Right lobe of liver (tissue), 6 donors: ENCODE measurements around the gene MAPT. TPM values are rescaled to one million over a fixed set of nuclear protein-coding genes. Genes with fewer than 3 reads are reported as not detected.
"Not testable (repeated sequence)": the region's sequence is repeated elsewhere in the genome, so short reads cannot be mapped to it uniquely, and the experiment has no call there.

Experiments
- ATAC-seq, 4 donors: fragments of 200-7000 bp; cut with Tn5 transposase; one replicate each; pipeline ENCODE4 v1.9.1; 2020; ENCODE audit warnings: mild to moderate bottlenecking in 4 of 4, moderate library complexity in 4 of 4
- DNase-seq, 3 donors: peaks; one replicate each; pipeline ENCODE4 v3.0.0-alpha.2; 2020
- H3K27ac ChIP-seq, 3 donors: fragments of 200-600 bp; one replicate each; pipeline ENCODE4 v1.8.0; 2022
- H3K27me3 ChIP-seq, 2 donors: fragments of 200-600 bp; one replicate each; pipeline ENCODE4 v1.8.0; 2022
- H3K36me3 ChIP-seq, 4 donors: fragments of 200-600 bp; sonication (generic) in 1 of 4; one replicate each; pipeline versions ENCODE4 v1.5.1 to v1.8.0; 2017 to 2022; ENCODE audit warnings: control low read depth in 1 of 4
- H3K4me1 ChIP-seq, 4 donors: fragments of 200-600 bp; sonication (generic) in 1 of 4; one replicate each; pipeline versions ENCODE4 v1.5.1 to v1.8.0; 2017 to 2022; ENCODE audit warnings: control low read depth in 1 of 4
- H3K4me3 ChIP-seq, 3 donors: fragments of 200-600 bp; one replicate each; pipeline ENCODE4 v1.8.0; 2022
- H3K9me3 ChIP-seq, 4 donors: fragments of 200-600 bp; sonication (generic) in 1 of 4; one replicate each; pipeline versions ENCODE4 v1.5.1 to v1.8.0; 2017 to 2022; ENCODE audit warnings: control low read depth in 1 of 4
- CTCF ChIP-seq, 4 donors: fragments of 200-600 bp in 3 of 4; fragments of 450-650 bp in 1 of 4; IDR thresholded peaks; one replicate each; pipeline versions ENCODE4 v1.5.1 to v1.8.0; 2016 to 2022; ENCODE audit warnings: antibody characterized with exemption in 4 of 4, mild to moderate bottlenecking in 2 of 4
- POLR2A ChIP-seq: fragments of 450-650 bp; IDR thresholded peaks from one replicate; pipeline ENCODE4 v1.6.1; 2017; ENCODE audit warnings: antibody characterized with exemption, mild to moderate bottlenecking
- WGBS: methylation state at CpG from one replicate; pipeline ENCODE4 v1.1.6; 2018; ENCODE audit warnings: low coverage, low lambda C conversion rate; ENCODE audit not compliant: insufficient coverage; ENCODE audit errors: missing lambda C conversion rate; 5-methylcytosine and 5-hydroxymethylcytosine counted together
- intact Hi-C, 2 donors: fragments of 100-400 bp; cut with DNase I; formaldehyde crosslinking; loops; one replicate each; pipeline versions ENCODE4 v1.11.2 to v1.14.1; 2022
- total RNA-seq, 6 experiments: library from RNA; depleted of rRNA in 2 of 6; stranded (reverse); fragments of >200 nt in 2 of 6; fragmentation: NEBNext Ultra II Directional in 3 of 6; extraction: Animal tissue kit (Norgen Biotek cat#: 25700) in 3 of 6; gene quantifications; one replicate each; pipeline versions ENCODE4 v1.1.0 to v1.2.4, GENCODE V29; 2016 to 2023
- donor health status: DM: no; HTN: yes; CAD: no.
- donor health status: DM: no; HTN: no; CAD: no.
- donor health status: DM: no; HTN: no; CAD: no.
- donor health status: DM: no; HTN: yes; CAD: no.
- donor health status: DM: no; HTN: yes; CAD: no.

MAPT gene
- total RNA-seq, 6 experiments from 2014 or later: 0.39 to 4.9 (median 0.59) TPM

DNA sequence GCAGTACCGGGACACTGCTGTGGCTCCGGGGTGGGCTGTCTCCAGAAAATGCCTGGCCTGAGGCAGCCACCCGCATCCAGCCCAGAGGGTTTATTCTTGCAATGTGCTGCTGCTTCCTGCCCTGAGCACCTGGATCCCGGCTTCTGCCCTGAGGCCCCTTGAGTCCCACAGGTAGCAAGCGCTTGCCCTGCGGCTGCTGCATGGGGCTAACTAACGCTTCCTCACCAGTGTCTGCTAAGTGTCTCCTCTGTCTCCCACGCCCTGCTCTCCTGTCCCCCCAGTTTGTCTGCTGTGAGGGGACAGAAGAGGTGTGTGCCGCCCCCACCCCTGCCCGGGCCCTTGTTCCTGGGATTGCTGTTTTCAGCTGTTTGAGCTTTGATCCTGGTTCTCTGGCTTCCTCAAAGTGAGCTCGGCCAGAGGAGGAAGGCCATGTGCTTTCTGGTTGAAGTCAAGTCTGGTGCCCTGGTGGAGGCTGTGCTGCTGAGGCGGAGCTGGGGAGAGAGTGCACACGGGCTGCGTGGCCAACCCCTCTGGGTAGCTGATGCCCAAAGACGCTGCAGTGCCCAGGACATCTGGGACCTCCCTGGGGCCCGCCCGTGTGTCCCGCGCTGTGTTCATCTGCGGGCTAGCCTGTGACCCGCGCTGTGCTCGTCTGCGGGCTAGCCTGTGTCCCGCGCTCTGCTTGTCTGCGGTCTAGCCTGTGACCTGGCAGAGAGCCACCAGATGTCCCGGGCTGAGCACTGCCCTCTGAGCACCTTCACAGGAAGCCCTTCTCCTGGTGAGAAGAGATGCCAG, 117.6 kb downstream of the MAPT start:
- peak in 1 of 4 donors; percentile 30 for ATAC-seq

DNA sequence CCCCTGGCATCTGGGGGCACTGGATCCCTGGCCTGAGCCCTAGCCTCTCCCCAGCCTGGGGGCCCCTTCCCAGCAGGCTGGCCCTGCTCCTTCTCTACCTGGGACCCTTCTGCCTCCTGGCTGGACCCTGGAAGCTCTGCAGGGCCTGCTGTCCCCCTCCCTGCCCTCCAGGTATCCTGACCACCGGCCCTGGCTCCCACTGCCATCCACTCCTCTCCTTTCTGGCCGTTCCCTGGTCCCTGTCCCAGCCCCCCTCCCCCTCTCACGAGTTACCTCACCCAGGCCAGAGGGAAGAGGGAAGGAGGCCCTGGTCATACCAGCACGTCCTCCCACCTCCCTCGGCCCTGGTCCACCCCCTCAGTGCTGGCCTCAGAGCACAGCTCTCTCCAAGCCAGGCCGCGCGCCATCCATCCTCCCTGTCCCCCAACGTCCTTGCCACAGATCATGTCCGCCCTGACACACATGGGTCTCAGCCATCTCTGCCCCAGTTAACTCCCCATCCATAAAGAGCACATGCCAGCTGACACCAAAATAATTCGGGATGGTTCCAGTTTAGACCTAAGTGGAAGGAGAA, 118.2 kb downstream of the MAPT start:
- Histone ChIP-seq H3K4me3 (no peak overlapping the region), H3K27ac (no peak overlapping the region), H3K4me1 (no peaks in the 10 kb centered on the region), H3K9me3 (no peaks in the 10 kb centered on the region), H3K27me3 (no peaks in the 10 kb centered on the region), H3K36me3 (no peaks in the 10 kb centered on the region)
- ATAC-seq: peak in 1 of 4 donors; percentile 12
- WGBS: 73% methylated on average over 8 of the region's 11 CpGs
- TF ChIP-seq POLR2A (no peak), CTCF (IDR thresholded peaks at IDR 0.05) (no peak)
- DNase-seq: peak in 1 of 3 donors; percentile 35
- intact Hi-C loops: no loop called here

More for the DNA sequence above, 117.6 kb downstream of the MAPT start:
- H3K4me3 ChIP-seq: no peak overlapping the region
- H3K9me3 ChIP-seq: no peaks in the 10 kb centered on the region
- H3K36me3 ChIP-seq: no peaks in the 10 kb centered on the region
- intact Hi-C loops: no loop called here
- peak in 1 of 3 donors; percentile 33 for DNase-seq
- TF ChIP-seq POLR2A (no peak), CTCF (IDR thresholded peaks at IDR 0.05) (no peak)
- no peak overlapping the region for H3K27ac ChIP-seq
- 68% methylated on average over 5 of the region's 28 CpGs for WGBS
- no peaks in the 10 kb centered on the region for H3K27me3 ChIP-seq
- H3K4me1 ChIP-seq: no peaks in the 10 kb centered on the region

- Histone ChIP-seq H3K4me1 (no peaks in the 10 kb centered on the region), H3K27ac (no peak overlapping the region), H3K9me3 (no peaks in the 10 kb centered on the region), H3K36me3 (no peaks in the 10 kb centered on the region), H3K27me3 (no peaks in the 10 kb centered on the region), H3K4me3 (no peak overlapping the region)
- TF ChIP-seq POLR2A (no peak), CTCF (IDR thresholded peaks at IDR 0.05) (no peak)
- intact Hi-C loops: no loop called here
- ATAC-seq (no peak), DNase-seq (peak in 1 of 3 donors; percentile 45)
- no CpG with 5 or more reads among the region's 7 CpGs for WGBS
Observed at GRCh38 chr17:46013127-46013501, 118.8 kb downstream of the MAPT start.

GRCh38 chr17:46013502-46014165, 119.3 kb downstream of the MAPT start:
- Histone ChIP-seq H3K9me3 (no peaks in the 10 kb centered on the region), H3K27me3 (no peaks in the 10 kb centered on the region), H3K27ac (no peak overlapping the region), H3K4me1 (no peaks in the 10 kb centered on the region), H3K36me3 (no peaks in the 10 kb centered on the region), H3K4me3 (no peak overlapping the region)
- TF ChIP-seq CTCF (IDR thresholded peaks at IDR 0.05) (no peak), POLR2A (no peak)
- 85% methylated on average over 9 of the region's 9 CpGs for WGBS
- intact Hi-C loops: no loop called here
- DNase-seq: peak in 1 of 3 donors; percentile 21
- ATAC-seq: no peak

- intact Hi-C loops, DNase-seq, H3K27me3 ChIP-seq, H3K4me1 ChIP-seq, H3K36me3 ChIP-seq, H3K27ac ChIP-seq, H3K9me3 ChIP-seq, ATAC-seq, H3K4me3 ChIP-seq: not testable (repeated sequence)
- WGBS: 62% methylated on average over 3 of the region's 8 CpGs
Observed at GRCh38 chr17:46019408-46019925, 125.1 kb downstream of the MAPT start.
